GM10248 (cell line): ENCODE measurements around the gene GSG1L2.
"Not testable (repeated sequence)": the region's sequence is repeated elsewhere in the genome, so short reads cannot be mapped to it uniquely, and the experiment has no call there.

Source experiments
- CTCF ChIA-PET: fragments of 300-600 bp; sonication (Branson Sonifier 250); formaldehyde crosslinking; extraction: SDS; loops from one replicate; lab custom pipeline; 2021; ENCODE audit warnings: antibody characterized with exemption; lab: Yijun Ruan, JAX
- POLR2A ChIA-PET: fragments of 350-650 bp; sonication (Branson Sonifier 250); formaldehyde crosslinking; extraction: SDS; loops from one replicate; lab custom pipeline; 2020; ENCODE audit warnings: antibody characterized with exemption; lab: Yijun Ruan, JAX
- DNase-seq: peaks from one replicate; pipeline ENCODE4 v3.0.0; 2012; ENCODE audit errors: extremely low spot score
- CTCF ChIP-seq: IDR thresholded peaks from 2 replicates; pipeline ENCODE4 v1.5.1; 2012; ENCODE audit warnings: mild to moderate bottlenecking, low read depth; ENCODE audit errors: extremely low read depth, missing control alignments, control extremely low read depth

The GSG1L2 gene

GRCh38 chr17:9788601-9789000 is 33.3 kb downstream of the GSG1L2 start:
- CTCF ChIA-PET = interaction anchor here (3.3 kb wide), 1 partner anchor 20 kb away, joined by 10 read pairs; no protein-coding TSS in a partner anchor
- no peak for DNase-seq
- POLR2A ChIA-PET = no interaction called here
- no peak for TF ChIP-seq CTCF

GRCh38 chr17:9784544-9784943 is 37.3 kb downstream of the GSG1L2 start:
- DNase-seq = no peak
- ChIA-PET CTCF (no interaction called here), POLR2A (no interaction called here)
- no peak for TF ChIP-seq CTCF

- POLR2A ChIA-PET, DNase-seq, CTCF ChIA-PET: not testable (repeated sequence)
Measured at GRCh38 chr17:9783465-9783864, 38.4 kb downstream of the GSG1L2 start.

GRCh38 chr17:9783050-9783449 is 38.8 kb downstream of the GSG1L2 start:
- no peak for DNase-seq
- ChIA-PET CTCF (no interaction called here), POLR2A (no interaction called here)
- no peak for TF ChIP-seq CTCF

- ChIA-PET POLR2A (no interaction called here), CTCF (interaction anchor here (1.1 kb wide), 1 partner anchor 12 kb away, joined by 4 read pairs; no protein-coding TSS in a partner anchor)
- TF ChIP-seq CTCF = no peak
- no peak for DNase-seq
Measured at GRCh38 chr17:9780552-9780951, 41.3 kb downstream of the GSG1L2 start.

GRCh38 chr17:9776911-9777310 is 45.0 kb downstream of the GSG1L2 start:
- TF ChIP-seq CTCF = no peak
- no peak for DNase-seq
- ChIA-PET POLR2A (no interaction called here), CTCF (interaction anchor here (1.0 to 1.4 kb wide), 2 partner anchors 8 to 12 kb away, joined by 3 to 6 read pairs; no protein-coding TSS in a partner anchor)

- POLR2A ChIA-PET = no interaction called here
- no peak for TF ChIP-seq CTCF
- CTCF ChIA-PET = interaction anchor here (1.0 kb wide), 1 partner anchor 109 kb away, joined by 3 read pairs; no protein-coding TSS in a partner anchor
- no peak for DNase-seq
Measured at GRCh38 chr17:9772658-9773057, 49.2 kb downstream of the GSG1L2 start.
